ENCODE data around the gene SCYGR2. TPM values are rescaled to one million over a fixed set of nuclear protein-coding genes. Genes with fewer than 3 reads are reported as not detected.

The SCYGR2 gene
- total RNA-seq, 2 experiments from 2014 or later: not detected

- no peaks in the 10 kb centered on the region for H3K9me3 ChIP-seq (ENCODE audit: control insufficient read depth in 1 of 2, insufficient read depth in 1 of 2, low read length in 2 of 2)
- H3K36me3 ChIP-seq (ENCODE audit: insufficient read depth, low read length): no peaks in the 10 kb centered on the region
- Mint-ChIP-seq H3K36me3 (ENCODE audit: low read depth) (no peaks in the 10 kb centered on the region), H3K9me3 (no peaks in the 10 kb centered on the region), H3K4me3 (no peak overlapping the region), H3K4me1 (ENCODE audit: low read depth) (no peaks in the 10 kb centered on the region), H3K27me3 (peaks cover 25% of the 10 kb centered on the region), H3K27ac (no peak overlapping the region)
- H3K27ac ChIP-seq (ENCODE audit: low read depth in 1 of 2, low read length in 2 of 2): no peak overlapping the region
- no peak for ATAC-seq (ENCODE audit: poor library complexity)
- TF ChIP-seq CTCF (IDR thresholded peaks at IDR 0.05): no peak
- POLR2A ChIA-PET: no interaction called here
- H3K27me3 ChIP-seq (ENCODE audit: control insufficient read depth in 1 of 2, insufficient read depth in 2 of 2, low read length in 2 of 2): peaks cover 0 to 4% of the 10 kb centered on the region in 2 experiments
- DNase-seq: no peak
- H3K4me3 ChIP-seq (ENCODE audit: low read length): no peak overlapping the region
- H3K4me1 ChIP-seq (ENCODE audit: insufficient read depth, low read length): no peaks in the 10 kb centered on the region
- intact Hi-C loops (cut with DNase I, micrococcal nuclease): no loop called here
- CTCF ChIA-PET: no interaction called here
Measured at GRCh38 chr2:227629435-227629834, 30.7 kb downstream of the SCYGR2 start.

DNA sequence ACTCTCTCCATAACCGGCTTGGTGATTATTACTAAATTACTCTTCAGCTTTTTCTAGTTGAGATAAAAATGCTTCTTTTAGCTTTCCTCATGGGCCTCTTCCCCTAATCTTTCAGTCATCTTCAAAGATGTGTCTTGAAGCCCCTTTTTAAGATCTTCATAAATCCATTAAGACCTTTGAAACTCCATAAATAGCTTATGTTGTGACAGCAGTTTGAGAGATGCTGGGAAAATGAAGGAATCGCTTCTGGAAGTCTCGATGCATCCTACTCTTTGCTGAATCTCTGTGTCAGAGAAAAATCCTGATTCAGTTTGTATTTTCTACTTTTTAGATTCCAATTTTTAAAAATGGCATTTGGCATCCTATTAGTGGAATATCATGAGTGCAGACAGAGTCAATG is 31.6 kb downstream of the SCYGR2 start:
- no peak for TF ChIP-seq CTCF (IDR thresholded peaks at IDR 0.05)
- ChIA-PET CTCF (no interaction called here), POLR2A (no interaction called here)
- intact Hi-C loops (cut with DNase I, micrococcal nuclease): no loop called here
- no peaks in the 10 kb centered on the region for H3K4me1 Mint-ChIP-seq (ENCODE audit: low read depth)
- ATAC-seq (ENCODE audit: poor library complexity): no peak
- H3K36me3 Mint-ChIP-seq (ENCODE audit: low read depth): no peaks in the 10 kb centered on the region
- H3K27me3 Mint-ChIP-seq: peaks cover 25% of the 10 kb centered on the region
- DNase-seq: no peak
- Histone ChIP-seq H3K36me3 (ENCODE audit: insufficient read depth, low read length) (no peaks in the 10 kb centered on the region), H3K9me3 (ENCODE audit: control insufficient read depth in 1 of 2, insufficient read depth in 1 of 2, low read length in 2 of 2) (no peaks in the 10 kb centered on the region), H3K27me3 (ENCODE audit: control insufficient read depth in 1 of 2, insufficient read depth in 2 of 2, low read length in 2 of 2) (peaks cover 0 to 4% of the 10 kb centered on the region in 2 experiments), H3K4me3 (ENCODE audit: low read length) (no peak overlapping the region), H3K27ac (ENCODE audit: low read depth in 1 of 2, low read length in 2 of 2) (no peak overlapping the region), H3K4me1 (ENCODE audit: insufficient read depth, low read length) (no peaks in the 10 kb centered on the region)
- H3K4me3 Mint-ChIP-seq: no peak overlapping the region
- H3K9me3 Mint-ChIP-seq: no peaks in the 10 kb centered on the region
- H3K27ac Mint-ChIP-seq: no peak overlapping the region

GRCh38 chr2:227632827-227633226 is 34.1 kb downstream of the SCYGR2 start:
- Histone ChIP-seq H3K4me1 (ENCODE audit: insufficient read depth, low read length) (no peaks in the 10 kb centered on the region), H3K4me3 (ENCODE audit: low read length) (no peak overlapping the region), H3K27ac (ENCODE audit: low read depth in 1 of 2, low read length in 2 of 2) (no peak overlapping the region), H3K9me3 (ENCODE audit: control insufficient read depth in 1 of 2, insufficient read depth in 1 of 2, low read length in 2 of 2) (no peaks in the 10 kb centered on the region), H3K36me3 (ENCODE audit: insufficient read depth, low read length) (no peaks in the 10 kb centered on the region), H3K27me3 (ENCODE audit: control insufficient read depth in 1 of 2, insufficient read depth in 2 of 2, low read length in 2 of 2) (peaks cover 0 to 2% of the 10 kb centered on the region in 2 experiments)
- Mint-ChIP-seq H3K36me3 (ENCODE audit: low read depth) (no peaks in the 10 kb centered on the region), H3K27ac (no peak overlapping the region), H3K9me3 (no peaks in the 10 kb centered on the region), H3K27me3 (peaks cover 25% of the 10 kb centered on the region), H3K4me3 (no peak overlapping the region), H3K4me1 (ENCODE audit: low read depth) (no peaks in the 10 kb centered on the region)
- no peak for TF ChIP-seq CTCF (IDR thresholded peaks at IDR 0.05)
- intact Hi-C loops (cut with DNase I, micrococcal nuclease): no loop called here
- DNase-seq (no peak), ATAC-seq (ENCODE audit: poor library complexity) (no peak)
- CTCF ChIA-PET: no interaction called here
- POLR2A ChIA-PET: no interaction called here

Measured in CD4-positive, alpha-beta T cell (primary cell).